HG03135 (cell line): ENCODE data around the gene CCR8.

Experiments
- ATAC-seq: cut with Tn5 transposase; IDR thresholded peaks from one replicate; pipeline ENCODE4 v1.9.1; 2021; ENCODE audit warnings: mild to moderate bottlenecking, moderate library complexity; ENCODE audit not compliant: unreplicated experiment

Gene CCR8, protein sequence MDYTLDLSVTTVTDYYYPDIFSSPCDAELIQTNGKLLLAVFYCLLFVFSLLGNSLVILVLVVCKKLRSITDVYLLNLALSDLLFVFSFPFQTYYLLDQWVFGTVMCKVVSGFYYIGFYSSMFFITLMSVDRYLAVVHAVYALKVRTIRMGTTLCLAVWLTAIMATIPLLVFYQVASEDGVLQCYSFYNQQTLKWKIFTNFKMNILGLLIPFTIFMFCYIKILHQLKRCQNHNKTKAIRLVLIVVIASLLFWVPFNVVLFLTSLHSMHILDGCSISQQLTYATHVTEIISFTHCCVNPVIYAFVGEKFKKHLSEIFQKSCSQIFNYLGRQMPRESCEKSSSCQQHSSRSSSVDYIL

DNA sequence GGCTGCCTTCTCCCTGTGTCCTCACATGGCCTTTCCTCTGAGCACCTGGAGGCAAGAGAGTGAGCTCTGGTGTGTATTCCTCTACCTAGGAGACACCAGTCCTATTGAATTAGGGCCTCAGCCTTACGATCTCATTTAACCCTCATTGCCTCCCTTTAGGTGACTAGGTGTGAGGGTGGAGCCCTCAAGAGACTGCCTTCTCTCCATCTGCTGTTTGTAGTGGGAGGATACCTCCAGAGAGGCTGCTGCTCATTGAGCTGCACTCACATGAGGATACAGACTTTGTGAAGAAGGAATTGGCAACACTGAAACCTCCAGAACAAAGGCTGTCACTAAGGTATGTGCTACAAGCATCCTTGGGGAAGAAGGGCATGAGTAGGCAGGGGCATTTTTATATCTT is at the start of gene CCR8:
Gene CCR8, plus strand, starts transcription at position 217 of the 400 bp plus-strand sequence. CDS start 2,623 bp downstream, outside the sequence.
- no peak for ATAC-seq

DNA sequence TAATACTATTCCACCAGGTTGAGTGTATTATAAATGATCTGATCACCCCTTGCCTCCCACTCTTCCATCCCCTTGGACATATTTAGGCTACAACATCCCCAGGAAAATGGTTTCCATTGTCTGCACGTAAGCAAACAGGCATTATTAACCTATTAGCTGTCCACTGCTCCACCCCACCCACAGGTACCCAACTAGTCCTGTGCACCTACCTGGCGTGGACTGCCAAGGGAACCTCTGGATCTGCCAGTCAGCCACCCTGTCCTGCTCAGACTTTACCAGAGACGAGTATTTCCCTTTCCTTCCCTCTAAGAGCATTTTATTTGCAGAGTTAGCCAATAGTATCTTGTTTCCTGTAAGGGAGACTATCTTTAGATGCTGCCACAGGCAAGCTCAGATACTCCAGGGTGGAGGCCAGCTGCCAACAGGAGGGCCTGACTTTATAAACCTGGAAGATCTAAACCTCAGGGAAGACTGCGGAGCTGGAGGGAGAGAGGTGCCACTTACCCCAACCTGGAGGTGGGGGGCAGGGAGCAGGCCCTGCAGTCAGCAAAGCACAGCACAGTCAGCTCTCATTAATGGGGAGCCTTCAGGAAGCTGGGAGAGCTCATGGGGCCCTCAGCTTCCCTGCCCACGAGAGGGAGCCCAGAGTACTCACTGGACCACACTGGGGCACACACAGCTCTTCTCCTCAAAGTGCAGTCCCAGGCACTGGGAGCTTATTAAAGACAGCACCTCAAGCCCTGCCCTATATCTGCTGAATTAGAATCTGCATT is 49.6 kb upstream of the CCR8 start, which contains the start of gene CX3CR1:
Gene CX3CR1, minus strand, starts transcription at position 292 of the 773 bp plus-strand sequence. CDS start 13,527 bp downstream, outside the sequence.
- ATAC-seq: no peak

DNA sequence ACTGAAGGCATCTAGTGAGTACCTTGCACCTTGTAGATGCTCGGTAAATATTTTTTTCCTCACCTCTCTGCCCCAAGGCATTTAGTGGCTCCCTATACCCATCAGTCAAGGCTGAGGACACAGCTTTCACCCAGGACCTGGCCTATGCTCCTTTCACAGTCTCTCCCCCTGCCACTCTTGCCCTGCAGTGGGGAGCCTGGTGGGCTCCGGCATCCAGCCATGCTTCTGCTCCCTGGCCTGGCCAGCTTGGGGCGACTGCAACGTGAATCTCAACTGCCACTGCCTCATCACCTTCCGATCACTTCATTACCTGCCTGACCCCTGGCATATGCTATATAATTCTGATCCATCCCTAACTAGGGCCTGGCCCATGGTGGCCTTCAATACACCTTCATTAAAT is 48.9 kb upstream of the CCR8 start:
- no peak for ATAC-seq

DNA sequence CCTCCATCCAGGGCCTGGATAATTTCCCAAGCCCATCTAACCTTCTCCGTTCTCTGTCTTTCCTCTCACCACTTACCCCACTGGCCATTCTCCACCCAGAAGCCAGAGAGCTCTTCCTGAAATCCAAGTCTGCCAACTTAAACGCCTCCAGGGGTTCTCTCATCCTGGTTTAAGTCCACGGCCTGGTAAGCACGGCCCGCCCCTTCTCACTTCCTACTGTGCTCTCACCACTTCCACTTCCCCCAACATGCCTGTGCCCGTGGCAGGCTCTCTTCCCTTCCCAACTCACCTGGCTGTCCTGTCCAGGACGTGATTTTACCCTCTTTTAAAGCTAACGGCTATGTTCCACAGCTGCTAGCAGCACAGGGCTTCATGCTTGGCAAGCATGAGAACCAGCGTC is 48.0 kb upstream of the CCR8 start:
- no peak for ATAC-seq

DNA sequence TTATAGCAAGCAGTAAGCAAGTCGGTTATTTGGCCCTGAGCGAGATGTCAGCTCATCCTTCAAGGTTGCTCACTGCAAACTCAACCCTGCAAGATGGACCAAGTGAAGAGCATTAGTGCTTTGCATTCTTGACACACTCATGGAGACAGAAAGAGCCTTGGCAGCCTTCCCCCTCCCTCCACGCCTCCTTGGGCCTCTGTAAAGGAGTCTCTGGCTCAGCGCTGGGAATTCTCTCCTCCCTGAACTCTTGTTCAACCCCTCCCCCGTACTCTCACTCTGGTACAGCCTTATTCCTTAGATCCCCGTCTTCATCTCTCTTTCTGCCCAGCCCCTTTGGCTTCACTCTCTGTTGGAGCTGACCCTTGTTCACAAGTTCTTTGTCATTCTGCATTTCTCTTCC is 47.5 kb upstream of the CCR8 start:
- ATAC-seq: no peak

DNA sequence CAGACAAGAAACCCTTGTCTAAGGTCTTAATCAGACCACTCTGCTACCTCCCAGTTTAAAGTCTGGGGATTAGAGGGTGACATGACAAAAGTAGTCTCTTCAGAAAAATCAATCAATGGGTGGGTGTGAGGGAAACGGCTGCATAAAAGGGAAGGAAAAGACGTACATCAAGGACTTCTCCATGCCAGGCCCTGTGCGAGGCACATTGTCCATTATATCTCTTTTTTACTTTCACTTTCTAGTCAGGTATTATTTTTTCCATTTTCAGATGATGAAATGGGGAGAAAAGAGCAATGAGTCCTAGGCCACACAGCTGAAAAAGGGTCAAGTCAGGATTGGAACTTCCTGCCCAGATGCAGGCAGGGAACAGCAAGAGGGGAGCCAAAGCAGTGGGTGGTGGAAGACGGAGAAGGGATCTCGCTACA is 45.0 kb upstream of the CCR8 start:
- no peak for ATAC-seq

DNA sequence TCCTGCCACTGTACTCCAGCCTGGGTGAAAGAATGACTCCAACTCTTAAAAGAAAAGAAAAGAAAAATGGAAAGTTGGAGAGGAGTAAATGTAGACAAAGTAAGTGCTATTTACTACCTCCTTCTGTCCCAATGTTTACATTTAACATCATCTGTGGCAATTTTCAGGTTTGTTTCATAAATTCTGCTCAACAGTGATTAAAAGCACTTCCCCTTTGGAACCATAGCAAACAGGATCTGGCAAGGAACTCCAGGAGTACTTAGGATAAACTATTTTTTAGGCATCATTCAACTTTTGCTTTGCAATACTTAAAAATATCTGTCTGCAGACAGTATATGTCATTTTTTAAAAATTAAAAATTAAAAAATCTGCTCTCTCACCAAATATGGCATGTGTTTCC is 44.2 kb upstream of the CCR8 start:
- no peak for ATAC-seq

DNA sequence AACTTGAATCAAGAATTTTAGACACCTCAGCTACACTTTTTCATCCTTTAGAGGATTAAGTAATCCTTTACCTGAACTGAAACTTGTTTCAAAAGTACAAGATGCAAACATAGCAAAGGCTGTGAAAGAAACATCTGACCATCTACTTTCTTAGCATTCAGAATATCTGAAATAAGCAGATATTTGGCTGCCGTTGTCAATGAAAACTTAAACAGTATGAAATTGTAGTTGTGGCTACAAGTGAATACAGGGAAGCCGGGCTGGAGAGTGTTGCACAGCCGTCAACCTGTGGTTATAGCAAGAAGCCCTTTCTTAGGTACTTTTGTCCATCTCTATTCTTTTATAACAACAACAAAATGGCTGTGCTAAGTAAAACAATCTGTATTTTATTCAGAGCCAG is 42.7 kb upstream of the CCR8 start:
- ATAC-seq: no peak

DNA sequence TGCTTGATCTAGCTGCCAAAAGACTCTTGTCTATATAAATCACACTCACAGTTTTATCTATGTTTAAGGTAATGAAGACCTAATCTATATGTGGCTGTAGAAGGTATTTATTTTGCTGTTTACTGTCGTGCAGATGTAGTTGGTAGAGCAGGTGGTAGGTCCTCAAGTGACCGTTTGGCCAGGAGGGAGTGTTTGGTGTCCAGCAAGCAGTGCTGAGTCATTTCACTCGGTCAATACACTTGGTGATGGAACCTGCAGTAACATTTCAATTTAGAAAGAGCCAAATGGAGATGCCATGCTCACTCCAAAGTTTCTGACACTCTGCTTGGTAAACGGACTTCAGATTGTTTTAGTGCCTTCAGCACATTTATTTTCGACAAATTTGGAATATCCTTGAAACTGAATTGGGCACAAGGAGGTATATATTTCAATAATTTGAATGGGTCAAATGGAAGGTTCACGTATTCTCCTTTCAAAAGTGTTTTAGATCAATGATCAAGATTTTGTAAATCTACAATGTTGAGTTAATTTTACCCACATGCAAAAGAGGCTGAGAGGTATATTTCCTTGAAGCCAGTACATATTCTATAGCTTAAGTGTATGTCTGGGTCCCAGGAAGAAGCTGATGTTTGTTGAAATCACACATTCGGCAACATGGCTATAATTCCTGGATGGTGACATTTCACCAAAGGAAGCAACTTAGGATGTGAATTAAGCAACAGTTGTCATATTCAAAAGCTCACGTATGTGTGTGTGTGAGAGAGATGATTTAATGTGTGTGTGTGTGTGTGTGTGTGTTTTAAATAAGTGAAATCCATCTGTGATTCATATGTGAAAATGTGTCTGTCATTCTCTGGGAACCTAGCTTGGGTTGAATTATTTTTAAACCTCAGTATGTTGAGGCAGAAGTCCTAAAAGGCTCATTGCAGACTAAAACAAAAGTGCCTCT is 42.0 kb upstream of the CCR8 start:
- ATAC-seq: no peak

DNA sequence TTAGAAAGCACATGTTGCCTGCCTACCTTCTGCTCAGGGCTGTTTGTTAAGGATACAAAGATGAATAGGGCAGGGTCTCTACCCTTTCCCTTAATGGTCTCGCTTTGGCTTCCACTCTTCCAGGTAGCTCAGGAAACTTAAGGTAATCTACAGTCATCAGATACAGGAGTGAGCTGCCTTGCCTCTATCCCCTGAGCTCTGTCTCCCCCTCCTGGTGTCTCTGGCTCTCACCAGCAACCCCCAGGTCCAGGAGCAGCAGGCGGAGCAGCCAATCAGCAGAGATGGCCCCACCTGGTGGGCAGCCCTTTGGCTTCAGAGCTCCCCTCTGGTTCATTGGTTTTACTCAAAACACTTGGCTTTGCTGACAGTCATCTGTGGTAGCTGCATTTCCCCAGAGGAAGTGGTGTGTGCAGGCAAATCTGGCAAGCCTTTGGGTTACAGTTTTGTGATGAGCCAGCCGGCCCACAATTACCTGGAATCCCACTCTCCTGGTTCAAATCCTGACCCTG is 41.2 kb upstream of the CCR8 start:
- peak; percentile 97 for ATAC-seq

DNA sequence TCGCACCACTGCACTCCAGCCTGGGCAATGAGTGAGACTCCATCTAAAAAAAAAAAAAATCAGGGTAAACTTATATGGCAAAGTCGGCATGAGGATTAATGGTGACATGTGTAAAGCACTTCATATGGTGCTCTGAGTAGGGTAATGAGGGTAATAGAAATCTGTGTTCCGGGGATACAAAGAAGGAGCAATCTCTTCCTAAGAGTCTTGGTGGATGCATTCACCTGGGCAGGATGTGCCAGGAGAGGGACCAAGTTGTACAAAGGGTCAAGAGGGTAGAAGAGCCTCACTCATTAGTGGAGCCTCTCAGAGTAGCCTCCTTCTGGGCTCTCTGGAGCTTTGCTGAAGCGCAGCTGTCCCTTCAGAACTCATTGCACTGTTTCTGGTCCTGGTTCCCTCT is 40.4 kb upstream of the CCR8 start:
- no peak for ATAC-seq

DNA sequence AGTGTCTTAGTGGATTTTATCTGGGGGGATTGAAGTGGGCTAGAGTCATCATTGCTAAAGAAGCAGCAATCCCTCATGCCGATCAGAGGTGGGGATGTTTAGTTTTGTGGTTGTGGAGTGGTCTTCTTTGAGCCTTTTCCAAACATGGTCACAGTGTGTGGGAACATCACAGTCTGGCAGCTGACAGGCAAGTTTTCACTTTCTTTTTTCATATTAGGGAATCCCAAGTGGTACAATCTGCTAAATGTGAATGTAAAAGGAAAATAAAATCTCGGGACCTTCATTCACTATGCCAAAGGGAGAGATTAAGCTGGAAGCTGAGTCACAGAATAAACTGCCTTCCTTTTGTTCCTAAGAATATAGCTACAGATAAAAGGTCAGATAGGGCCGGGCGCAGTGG is 39.3 kb upstream of the CCR8 start:
- ATAC-seq: no peak

DNA sequence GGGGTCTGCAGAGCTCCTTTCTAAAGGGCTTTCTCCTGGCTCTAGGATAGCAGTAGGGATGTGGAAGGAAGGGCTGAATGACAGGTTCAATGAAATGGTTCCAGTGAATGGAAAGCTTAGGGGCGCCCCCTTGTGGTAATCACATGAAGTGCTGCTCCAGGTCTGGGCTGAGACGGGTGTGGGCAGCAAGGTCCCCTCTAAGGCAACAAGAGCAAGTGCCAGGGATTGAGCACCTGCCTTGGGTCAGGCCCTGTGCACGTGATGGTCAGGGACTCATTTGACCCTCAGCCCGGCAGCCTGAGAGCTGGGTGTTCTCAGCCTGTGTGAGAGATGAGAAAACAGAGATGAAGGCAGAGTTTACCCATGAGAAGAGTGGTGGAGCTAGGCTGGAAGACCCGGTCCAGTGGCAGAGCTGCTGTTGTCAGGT is 37.6 kb upstream of the CCR8 start:
- no peak for ATAC-seq

DNA sequence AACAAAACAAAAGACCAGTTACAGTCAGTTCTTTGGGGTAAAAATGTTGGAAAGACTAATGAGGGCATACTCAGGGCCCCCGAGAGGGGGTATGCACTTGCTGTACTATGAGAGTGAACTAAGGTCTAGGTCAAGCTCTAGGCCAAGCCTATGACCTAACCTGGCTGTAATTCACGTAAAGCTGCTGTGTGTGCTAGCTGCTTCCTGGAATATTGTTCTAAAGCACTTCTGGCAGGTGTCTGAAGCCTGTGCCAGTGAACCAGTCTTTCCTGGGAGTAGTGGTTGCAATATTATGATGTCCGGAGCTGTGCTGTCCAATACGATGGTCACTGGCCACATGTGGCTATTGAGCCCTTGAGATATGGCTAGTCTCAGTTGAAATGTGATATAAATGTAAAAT is 36.5 kb upstream of the CCR8 start:
- ATAC-seq: no peak

DNA sequence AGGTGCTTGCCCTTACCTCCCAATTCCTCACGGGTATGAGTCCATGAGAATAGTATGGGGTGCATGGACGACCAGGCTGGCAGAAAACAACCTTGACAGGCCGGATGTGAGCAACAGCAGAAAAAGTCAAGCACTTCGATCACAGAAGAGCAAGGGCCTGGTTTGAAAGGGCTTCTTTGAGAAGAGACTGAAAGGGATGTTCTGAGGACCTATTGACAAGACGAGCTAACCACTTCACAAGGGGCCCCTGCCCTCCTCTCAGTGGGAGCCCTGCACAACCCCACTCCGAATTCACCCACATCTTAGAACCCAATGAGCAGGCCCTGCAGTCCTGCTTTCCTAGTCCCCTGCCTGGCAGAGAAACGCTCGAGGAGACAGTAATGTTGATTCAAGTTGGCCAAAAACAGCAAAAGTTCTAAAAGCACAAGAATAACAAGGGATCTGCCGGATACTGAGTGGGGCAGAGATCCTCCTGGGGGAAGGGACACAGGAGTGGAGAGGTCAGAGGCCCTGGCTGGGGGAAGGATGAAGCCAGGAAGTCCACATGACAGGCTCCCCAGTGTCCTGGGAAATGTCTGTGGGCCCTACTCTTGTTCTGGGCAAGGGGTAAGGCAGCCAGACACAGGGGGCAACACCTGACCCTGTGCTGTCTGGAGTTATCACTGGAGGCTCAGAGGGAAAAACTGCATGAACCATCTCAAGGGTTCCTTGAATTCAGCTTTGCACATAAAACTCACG is 34.9 kb upstream of the CCR8 start:
- no peak for ATAC-seq

DNA sequence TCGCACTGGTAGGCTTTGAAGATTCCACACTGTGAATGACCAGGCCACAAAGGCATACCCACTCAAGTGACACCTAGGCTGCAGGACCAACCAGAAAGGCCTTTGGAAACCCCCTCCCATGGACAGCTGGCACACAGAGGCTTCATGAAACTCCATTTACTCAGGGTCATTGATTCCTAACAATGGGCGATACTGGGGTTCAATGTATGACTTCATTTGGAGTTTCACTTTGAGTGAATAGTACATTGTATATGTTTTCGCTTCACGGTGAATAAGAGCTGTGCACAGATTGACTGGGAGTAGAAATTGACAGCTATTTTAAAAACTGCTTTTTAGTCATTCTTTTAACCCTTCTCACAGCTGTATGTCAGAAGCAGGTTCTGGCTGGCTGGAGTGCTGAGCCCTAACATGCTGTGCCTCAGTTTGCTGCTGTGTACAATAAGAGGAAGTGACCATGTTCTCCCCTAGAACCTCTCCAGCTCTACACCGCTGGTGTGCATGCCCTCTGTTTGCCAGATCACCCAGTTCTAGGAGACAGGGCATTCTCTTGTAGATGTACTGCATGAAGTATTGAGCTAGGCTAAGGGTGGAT is 34.2 kb upstream of the CCR8 start:
- peak; percentile 64 for ATAC-seq

DNA sequence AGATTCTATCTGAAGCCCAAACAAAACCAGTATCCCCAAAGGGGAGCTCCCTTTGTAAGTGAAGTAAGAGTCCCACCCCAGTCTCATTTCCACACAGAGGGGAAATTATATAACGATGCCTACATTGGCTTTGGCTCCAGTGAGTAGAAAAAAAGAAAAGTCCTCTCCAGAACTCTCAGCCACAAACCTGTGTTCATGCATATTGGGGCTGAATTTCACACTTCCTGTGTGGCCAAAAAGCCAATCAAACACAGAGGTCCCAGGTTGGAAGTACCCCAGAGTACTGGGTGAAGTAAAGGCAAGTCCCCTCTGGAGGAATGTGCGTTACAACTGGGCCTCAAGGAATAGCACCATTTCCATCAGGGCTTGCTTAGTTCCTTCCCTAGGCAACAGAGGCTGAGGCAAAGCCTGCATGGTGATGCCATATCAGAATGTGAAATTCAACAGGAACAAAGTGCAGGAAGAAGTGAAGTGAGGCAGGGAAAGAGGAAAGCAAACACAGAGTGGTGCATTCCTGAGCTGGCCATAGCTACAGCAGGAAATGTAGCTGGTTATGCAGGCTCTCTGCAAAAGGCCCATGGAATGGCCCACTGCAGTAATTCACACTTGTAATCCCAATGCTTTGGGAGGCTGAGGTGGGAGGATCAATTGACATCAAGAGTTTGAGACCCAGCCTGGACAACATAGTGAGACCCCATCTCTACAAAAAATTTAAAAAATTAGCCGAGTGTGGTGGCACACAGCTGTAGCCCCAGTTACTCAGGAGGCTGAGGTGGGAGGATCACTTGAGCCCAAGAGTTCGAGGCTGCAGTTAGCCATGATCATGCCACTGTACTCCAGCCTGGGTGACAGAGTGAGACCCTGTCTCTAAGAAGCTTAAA is 33.1 kb upstream of the CCR8 start:
- ATAC-seq: no peak

DNA sequence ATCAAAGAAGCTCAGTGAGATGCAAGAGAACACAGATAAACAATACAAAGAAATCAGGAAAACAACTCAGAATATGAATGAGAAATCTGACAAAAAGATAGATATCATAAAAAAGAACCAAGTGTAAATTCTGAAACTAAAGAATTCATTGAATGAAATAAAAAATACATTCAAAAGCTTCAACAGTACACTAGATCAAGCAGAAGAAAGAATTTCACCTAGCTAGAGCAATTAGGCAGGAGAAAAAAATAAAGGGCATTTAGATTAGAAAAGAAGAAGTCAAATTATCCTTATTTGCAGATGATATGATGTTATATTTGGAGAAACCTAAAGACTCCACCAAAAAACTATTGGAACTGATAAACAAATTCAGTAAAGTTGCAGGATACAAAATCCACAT is 30.2 kb upstream of the CCR8 start:
- ATAC-seq: no peak

DNA sequence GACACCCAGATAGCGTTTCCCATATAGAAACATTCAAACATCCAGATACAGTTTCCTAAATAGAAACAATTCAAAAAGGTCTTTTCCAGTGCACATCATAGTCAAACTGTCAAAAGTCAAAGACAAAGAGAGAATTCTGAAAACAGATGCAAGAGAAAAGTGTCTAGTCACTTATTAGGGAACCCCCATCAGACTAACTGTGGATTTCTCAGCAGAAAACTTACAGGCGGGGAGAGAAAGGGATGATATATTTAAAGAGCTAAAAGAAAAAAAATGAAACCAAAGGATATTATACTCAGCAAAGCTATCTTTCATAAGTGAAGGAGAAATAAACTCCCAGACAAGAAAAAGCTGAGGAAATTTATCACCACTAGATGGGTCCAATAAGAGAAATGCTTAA is 27.3 kb upstream of the CCR8 start:
- ATAC-seq: no peak
